CD4-positive, alpha-beta memory T cell (primary cell): ENCODE data around the gene MINK1. TPM values are rescaled to one million over a fixed set of nuclear protein-coding genes. Genes with fewer than 3 reads are reported as not detected.
A peak's percentile ranks its signal among the peaks of the same experiment; 100 is the strongest.
"Not testable (repeated sequence)": the region's sequence is repeated elsewhere in the genome, so short reads cannot be mapped to it uniquely, and the experiment has no call there.

Experiments
- CTCF ChIA-PET: fragments of 350-600 bp; sonication (Branson Sonifier 250); formaldehyde crosslinking; loops from one replicate; lab custom pipeline; 2021; ENCODE audit warnings: inconsistent platforms; ENCODE audit not compliant: partially characterized antibody; lab: Charles Lee
- POLR2A ChIA-PET: fragments of 350-600 bp; sonication (Branson Sonifier 250); formaldehyde crosslinking; loops from one replicate; lab custom pipeline; 2021; ENCODE audit not compliant: partially characterized antibody; lab: Charles Lee
- DNase-seq, 5 donors: peaks; one replicate each; pipeline versions ENCODE4 v3.0.0 to v3.0.0-alpha.2; 2020 to 2022; ENCODE audit warnings: mixed read lengths in 1 of 5
- H3K27ac ChIP-seq: one replicate; pipeline ENCODE4 v1.7.0; 2013; ENCODE audit warnings: low read depth, low read length
- H3K27me3 ChIP-seq: 2 replicates; pipeline ENCODE4 v1.7.0; 2013; ENCODE audit warnings: mild to moderate bottlenecking, low read length, moderate library complexity; ENCODE audit not compliant: insufficient read depth
- H3K36me3 ChIP-seq: 2 replicates; pipeline ENCODE4 v1.7.0; 2013; ENCODE audit warnings: mild to moderate bottlenecking, low read length, moderate library complexity; ENCODE audit not compliant: insufficient read depth
- H3K4me1 ChIP-seq: 2 replicates; pipeline ENCODE4 v1.7.0; 2013; ENCODE audit warnings: mild to moderate bottlenecking, low read length, moderate library complexity; ENCODE audit not compliant: insufficient read depth
- H3K4me3 ChIP-seq, 2 donors: one replicate each; pipeline ENCODE4 v1.7.0; 2013; ENCODE audit warnings: low read length in 2 of 2, mild to moderate bottlenecking in 1 of 2
- H3K9me3 ChIP-seq, 2 donors: one replicate each; pipeline ENCODE4 v1.7.0; 2013; ENCODE audit warnings: low read length in 2 of 2, control low read depth in 1 of 2; ENCODE audit not compliant: control insufficient read depth in 1 of 2
- H3K27ac Mint-ChIP-seq, 7 donors: one replicate each; pipeline ENCODE4 v1.8.0; 2020 to 2021; ENCODE audit warnings: mixed read lengths in 7 of 7, mild to moderate bottlenecking in 6 of 7, inconsistent platforms in 3 of 7, moderate library complexity in 3 of 7
- H3K27me3 Mint-ChIP-seq, 2 donors: one replicate each; pipeline ENCODE4 v1.8.0; 2020 to 2021; ENCODE audit warnings: mixed read lengths in 2 of 2
- H3K36me3 Mint-ChIP-seq, 2 donors: one replicate each; pipeline ENCODE4 v1.8.0; 2020 to 2021; ENCODE audit warnings: mixed read lengths in 2 of 2, inconsistent platforms in 1 of 2, mild to moderate bottlenecking in 1 of 2
- H3K4me1 Mint-ChIP-seq, 4 donors: one replicate each; pipeline ENCODE4 v1.8.0; 2020 to 2021; ENCODE audit warnings: mixed read lengths in 4 of 4, mild to moderate bottlenecking in 1 of 4
- H3K4me3 Mint-ChIP-seq, 8 donors: one replicate each; pipeline ENCODE4 v1.8.0; 2020 to 2021; ENCODE audit warnings: mixed read lengths in 8 of 8, mild to moderate bottlenecking in 7 of 8, moderate library complexity in 6 of 8, inconsistent platforms in 3 of 8
- H3K9me3 Mint-ChIP-seq, 8 donors: one replicate each; pipeline ENCODE4 v1.8.0; 2020 to 2021; ENCODE audit warnings: mixed read lengths in 8 of 8, mild to moderate bottlenecking in 5 of 8, inconsistent platforms in 3 of 8, moderate library complexity in 1 of 8
- intact Hi-C: fragments of 100-400 bp; cut with micrococcal nuclease; formaldehyde crosslinking; loops from one replicate; pipeline ENCODE4 v1.15.1; 2023
- polyA plus RNA-seq, 2 donors: library from polyadenylated mRNA; unstranded; fragments of 300-500 nt; fragmentation: Illumina TruSeq; gene quantifications; one replicate each; pipeline ENCODE4 v1.2.3, GENCODE V29; 2021
- total RNA-seq, 2 experiments: library from RNA; stranded (reverse); gene quantifications; one replicate each; pipeline ENCODE4 v1.2.3, GENCODE V29; 2021

The MINK1 gene
- total and polyA plus RNA-seq, 4 experiments from 2014 or later, result 4.3 to 139 (median 88.6) TPM

DNA sequence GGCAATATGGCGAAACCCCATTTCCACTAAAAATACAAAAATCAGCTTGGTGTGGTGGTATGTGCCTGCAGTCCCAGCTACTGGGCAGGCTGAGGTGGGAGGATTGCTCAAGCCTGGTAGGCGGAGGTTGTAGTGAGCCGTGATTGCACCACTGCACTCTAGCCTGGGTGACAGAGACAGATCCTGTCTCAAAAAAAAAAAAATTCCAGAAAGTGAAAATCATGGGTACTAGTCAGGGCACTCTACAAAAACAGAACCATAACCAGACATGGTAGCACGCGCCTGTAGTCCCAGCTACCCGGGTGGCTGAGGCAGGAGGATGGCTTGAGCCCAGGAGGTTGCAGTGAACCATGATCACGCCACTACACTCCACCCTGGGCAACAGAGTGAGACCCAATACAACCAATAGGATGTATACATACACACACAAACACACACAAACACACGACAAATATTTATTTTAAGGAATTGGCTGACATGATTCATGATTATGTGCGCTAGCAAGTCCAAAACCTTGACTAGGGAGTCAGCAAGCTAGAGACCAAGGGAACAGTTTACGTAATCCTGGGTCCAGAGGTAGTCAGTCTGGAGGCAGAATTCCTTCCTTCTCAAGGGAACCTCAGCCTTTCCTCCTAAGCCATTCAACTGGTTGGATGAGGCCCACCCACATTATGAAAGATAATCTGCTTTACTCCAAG, 87.4 kb downstream of the MINK1 start:
- Mint-ChIP-seq H3K4me3 (no peak overlapping the region), H3K9me3 (no peaks in the 10 kb centered on the region), H3K27ac (no peak overlapping the region), H3K36me3 (no peaks in the 10 kb centered on the region), H3K4me1 (no peaks in the 10 kb centered on the region), H3K27me3 (no peaks in the 10 kb centered on the region)
- Histone ChIP-seq H3K27me3 (no peaks in the 10 kb centered on the region), H3K9me3 (no peaks in the 10 kb centered on the region), H3K27ac (no peak overlapping the region), H3K4me1 (no peaks in the 10 kb centered on the region), H3K4me3 (no peak overlapping the region), H3K36me3 (no peaks in the 10 kb centered on the region)
- DNase-seq, result no peak
- POLR2A ChIA-PET, result interaction anchor here (0.6 kb wide), 2 partner anchors 45 to 1098 kb away, joined by 3 to 4 read pairs; no protein-coding TSS in a partner anchor
- CTCF ChIA-PET, result interaction anchor here (1.3 to 4.2 kb wide), 2 partner anchors 11 to 67 kb away, joined by 3 to 14 read pairs; partner anchors contain the start of gene CAMTA2
- intact Hi-C loops, result no loop called here

DNA sequence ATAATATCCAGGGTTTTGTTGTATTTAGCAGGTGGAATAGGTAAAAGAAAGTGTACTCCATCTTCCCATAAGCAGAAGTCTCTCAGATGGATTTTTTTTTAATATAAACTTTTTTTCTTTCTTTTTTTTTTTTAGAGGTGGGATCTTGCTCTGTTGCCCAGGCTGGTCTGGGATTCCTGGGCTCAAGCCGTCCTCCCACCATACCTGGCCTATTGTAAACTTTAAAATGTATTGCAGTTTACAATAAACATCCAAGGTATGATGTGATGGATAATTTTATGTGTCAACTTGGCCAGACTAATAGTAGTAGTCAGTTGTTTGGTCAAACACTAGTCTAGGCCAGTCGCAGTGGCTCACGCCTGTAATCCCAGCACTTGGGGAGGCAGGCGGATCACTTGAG, 88.2 kb downstream of the MINK1 start:
- DNase-seq, result no peak
- H3K27me3 ChIP-seq, result no peaks in the 10 kb centered on the region
- H3K4me1 ChIP-seq, result no peaks in the 10 kb centered on the region
- Mint-ChIP-seq H3K9me3 (no peaks in the 10 kb centered on the region), H3K4me1 (no peaks in the 10 kb centered on the region), H3K27ac (no peak overlapping the region), H3K36me3 (no peaks in the 10 kb centered on the region), H3K27me3 (no peaks in the 10 kb centered on the region), H3K4me3 (no peak overlapping the region)
- CTCF ChIA-PET, result interaction anchor here (1.3 to 4.2 kb wide), 2 partner anchors 12 to 66 kb away, joined by 3 to 14 read pairs; partner anchors contain the start of gene CAMTA2
- no peak overlapping the region for H3K4me3 ChIP-seq
- no peaks in the 10 kb centered on the region for H3K36me3 ChIP-seq
- POLR2A ChIA-PET, result interaction anchor here (0.6 kb wide), 1 partner anchor 168 kb away, joined by 4 read pairs; no protein-coding TSS in a partner anchor
- H3K27ac ChIP-seq, result no peak overlapping the region
- H3K9me3 ChIP-seq, result no peaks in the 10 kb centered on the region
- intact Hi-C loops, result no loop called here

- Mint-ChIP-seq H3K27ac (peak overlapping the region in 2 of 7 donors; percentile 17 to 39), H3K4me1 (peaks cover 0 to 12% (median 5%) of the 10 kb centered on the region in 4 donors)
- H3K9me3 ChIP-seq, H3K27ac ChIP-seq, H3K36me3 Mint-ChIP-seq, DNase-seq, H3K27me3 ChIP-seq, H3K9me3 Mint-ChIP-seq, intact Hi-C loops, H3K27me3 Mint-ChIP-seq, H3K36me3 ChIP-seq, H3K4me3 ChIP-seq, H3K4me3 Mint-ChIP-seq, H3K4me1 ChIP-seq: not testable (repeated sequence)
- ChIA-PET CTCF (interaction anchor here (1.2 to 1.4 kb wide), 2 partner anchors 17 to 24 kb away, joined by 3 to 7 read pairs; partner anchors contain the start of gene CHRNE), POLR2A (interaction anchor here (0.8 to 1.4 kb wide), 3 partner anchors 13 to 21 kb away, joined by 3 to 5 read pairs (median 4); partner anchors contain the start of genes RNF167 and SLC25A11)
Measured at GRCh38 chr17:4926577-4927335, 93.6 kb downstream of the MINK1 start.

DNA sequence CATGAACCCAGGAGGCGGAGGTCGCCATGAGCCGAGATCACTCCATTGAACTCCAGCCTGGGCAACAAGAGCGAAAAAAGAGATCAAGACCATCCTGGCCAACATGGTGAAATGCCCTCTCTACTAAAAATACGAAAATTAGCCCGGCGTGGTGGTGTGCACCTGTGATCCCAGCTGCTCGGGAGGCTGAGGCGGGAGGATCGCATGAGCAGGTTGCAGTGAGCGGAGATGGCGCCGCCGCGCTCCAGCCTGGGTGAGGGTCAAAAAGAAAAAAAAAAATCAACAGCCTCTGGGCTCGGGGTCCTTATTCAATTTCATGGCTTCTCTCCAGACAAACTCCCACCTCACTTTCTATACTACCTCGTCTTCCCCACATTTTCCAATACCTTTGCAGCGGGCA, 95.7 kb downstream of the MINK1 start:
- no peak overlapping the region for H3K4me3 Mint-ChIP-seq
- no peak overlapping the region for H3K27ac ChIP-seq
- H3K9me3 ChIP-seq, result no peaks in the 10 kb centered on the region
- H3K4me1 Mint-ChIP-seq, result peaks cover 7 to 19% (median 10%) of the 10 kb centered on the region in 4 donors
- no peak overlapping the region for H3K4me3 ChIP-seq
- DNase-seq, result no peak
- H3K9me3 Mint-ChIP-seq, result peaks cover 0 to 2% (median 0%) of the 10 kb centered on the region in 8 donors
- no peaks in the 10 kb centered on the region for H3K27me3 Mint-ChIP-seq
- peaks cover 1% of the 10 kb centered on the region for H3K4me1 ChIP-seq
- H3K27ac Mint-ChIP-seq, result no peak overlapping the region
- ChIA-PET CTCF (interaction anchor here (1.0 kb wide), 1 partner anchor 134 kb away, joined by 3 read pairs; no protein-coding TSS in a partner anchor), POLR2A (interaction anchor here (0.8 to 1.1 kb wide), 2 partner anchors 12 to 38 kb away, joined by 3 to 4 read pairs; no protein-coding TSS in a partner anchor)
- intact Hi-C loops, result no loop called here
- H3K27me3 ChIP-seq, result no peaks in the 10 kb centered on the region
- H3K36me3 Mint-ChIP-seq, result peaks cover 5 to 11% of the 10 kb centered on the region in 2 donors
- no peaks in the 10 kb centered on the region for H3K36me3 ChIP-seq

- intact Hi-C loops, result loop anchor here (5.0 kb wide), 1 partner anchor 35 kb away; the partner anchor contains the start of gene SPAG7
- H3K4me3 ChIP-seq, result no peak within 1 kb of the TSS
- no peaks in the 10 kb centered on the region for H3K9me3 ChIP-seq
- H3K27ac ChIP-seq, result no peak within 1 kb of the TSS
- peaks cover under 1% of the 10 kb centered on the region for H3K36me3 ChIP-seq
- ChIA-PET CTCF (interaction anchor here (1.1 kb wide), 1 partner anchor 23 kb away, joined by 3 read pairs; no protein-coding TSS in a partner anchor), POLR2A (interaction anchor here (1.1 to 1.7 kb wide), 2 partner anchors 17 to 36 kb away, joined by 4 to 5 read pairs; partner anchors contain the start of genes PFN1 and SPAG7)
- Mint-ChIP-seq H3K4me1 (peaks cover 12 to 36% (median 21%) of the 10 kb centered on the region in 4 donors), H3K27me3 (no peaks in the 10 kb centered on the region), H3K36me3 (peaks cover 10 to 13% of the 10 kb centered on the region in 2 donors), H3K4me3 (no peak within 1 kb of the TSS), H3K27ac (peak within 1 kb of the TSS in 4 of 7 donors; percentile 0 to 70 (median 33)), H3K9me3 (peaks cover 0 to 2% (median 0%) of the 10 kb centered on the region in 8 donors)
- peaks cover 10% of the 10 kb centered on the region for H3K4me1 ChIP-seq
- no peaks in the 10 kb centered on the region for H3K27me3 ChIP-seq
- DNase-seq, result no peak
Measured at GRCh38 chr17:4931963-4932362, 98.8 kb downstream of the MINK1 start, which contains the start of gene GP1BA. Gene GP1BA, plus strand, starts transcription at chr17:4932277. Its CDS starts 328 bp downstream, at chr17:4932605.

- ChIA-PET CTCF (interaction anchor here (0.8 to 1.1 kb wide), 2 partner anchors 23 kb away, joined by 3 to 4 read pairs; no protein-coding TSS in a partner anchor), POLR2A (interaction anchor here (1.1 to 1.7 kb wide), 2 partner anchors 16 to 35 kb away, joined by 4 to 5 read pairs; partner anchors contain the start of genes PFN1 and SPAG7)
- intact Hi-C loops, result loop anchor here (5.0 kb wide), 1 partner anchor 35 kb away; the partner anchor contains the start of gene SPAG7
- Histone ChIP-seq H3K4me1 (peaks cover 10% of the 10 kb centered on the region), H3K4me3 (no peak overlapping the region), H3K27ac (no peak overlapping the region), H3K9me3 (no peaks in the 10 kb centered on the region), H3K36me3 (peaks cover 8% of the 10 kb centered on the region), H3K27me3 (no peaks in the 10 kb centered on the region)
- Mint-ChIP-seq H3K9me3 (peaks cover 0 to 2% (median 0%) of the 10 kb centered on the region in 8 donors), H3K4me1 (peaks cover 12 to 36% (median 20%) of the 10 kb centered on the region in 4 donors), H3K27ac (peak overlapping the region in 1 of 7 donors; percentile 24), H3K36me3 (peaks cover 13 to 16% of the 10 kb centered on the region in 2 donors), H3K27me3 (no peaks in the 10 kb centered on the region), H3K4me3 (no peak overlapping the region)
- DNase-seq, result no peak
Measured at GRCh38 chr17:4932756-4933155, 99.6 kb downstream of the MINK1 start.
